Measurements from ENCODE around the gene GOLGA1. TPM values are rescaled to one million over a fixed set of nuclear protein-coding genes. Genes with fewer than 3 reads are reported as not detected.
A peak's percentile ranks its signal among the peaks of the same experiment; 100 is the strongest.
"Not testable (repeated sequence)": the region's sequence is repeated elsewhere in the genome, so short reads cannot be mapped to it uniquely, and the experiment has no call there.

The GOLGA1 gene
- total RNA-seq (2014; rRNA removed; shearing (Covaris generic)): 17.2 and 23.2 TPM in 2 replicates

- DNase-seq (ENCODE audit: low read depth): peak; percentile 99
Observed at GRCh38 chr9:124940894-124941678, at the start of gene GOLGA1. TSS of gene GOLGA1 (minus strand) at chr9:124941083. CDS start at chr9:124938711, 2,372 bp downstream.

GRCh38 chr9:124983698-124984097 is 42.8 kb upstream of the GOLGA1 start:
- DNase-seq (ENCODE audit: low read depth): no peak

GRCh38 chr9:124980431-124980830 is 39.5 kb upstream of the GOLGA1 start:
- no peak for DNase-seq (ENCODE audit: low read depth)

GRCh38 chr9:124975131-124975530 is 34.2 kb upstream of the GOLGA1 start:
- DNase-seq (ENCODE audit: low read depth): no peak

GRCh38 chr9:124973807-124974206 is 32.9 kb upstream of the GOLGA1 start:
- no peak for DNase-seq (ENCODE audit: low read depth)

GRCh38 chr9:124972241-124972770 is 31.4 kb upstream of the GOLGA1 start:
- no peak for DNase-seq (ENCODE audit: low read depth)

- DNase-seq (ENCODE audit: low read depth): no peak
Observed at GRCh38 chr9:124969401-124969800, 28.5 kb upstream of the GOLGA1 start.

- DNase-seq (ENCODE audit: low read depth): no peak
Observed at GRCh38 chr9:124968238-124968637, 27.4 kb upstream of the GOLGA1 start.

- peak; percentile 8 for DNase-seq (ENCODE audit: low read depth)
Observed at GRCh38 chr9:124965775-124966568, 25.1 kb upstream of the GOLGA1 start.

GRCh38 chr9:124964604-124965003 is 23.7 kb upstream of the GOLGA1 start:
- no peak for DNase-seq (ENCODE audit: low read depth)

GRCh38 chr9:124964056-124964455 is 23.2 kb upstream of the GOLGA1 start:
- no peak for DNase-seq (ENCODE audit: low read depth)

GRCh38 chr9:124960409-124960752 is 19.5 kb upstream of the GOLGA1 start:
- no peak for DNase-seq (ENCODE audit: low read depth)

- DNase-seq (ENCODE audit: low read depth): not testable (repeated sequence)
Observed at GRCh38 chr9:124959671-124960408, 19.0 kb upstream of the GOLGA1 start.

- no peak for DNase-seq (ENCODE audit: low read depth)
Observed at GRCh38 chr9:124954255-124954654, 13.4 kb upstream of the GOLGA1 start.

- no peak for DNase-seq (ENCODE audit: low read depth)
Observed at GRCh38 chr9:124950050-124950718, 9.3 kb upstream of the GOLGA1 start.

GRCh38 chr9:124949387-124949786 is 8.5 kb upstream of the GOLGA1 start:
- DNase-seq (ENCODE audit: low read depth): no peak

- DNase-seq (ENCODE audit: low read depth): no peak
Observed at GRCh38 chr9:124947727-124948391, 7.0 kb upstream of the GOLGA1 start.

- DNase-seq (ENCODE audit: low read depth): no peak
Observed at GRCh38 chr9:124946167-124946566, 5.3 kb upstream of the GOLGA1 start.

- peak; percentile 63 for DNase-seq (ENCODE audit: low read depth)
Observed at GRCh38 chr9:124941679-124942561, 1.0 kb upstream of the GOLGA1 start.

GRCh38 chr9:124940521-124940893 is 376 bp downstream of the GOLGA1 start:
- no peak for DNase-seq (ENCODE audit: low read depth)

Measured in Daoy (cell line).